ENCODE measurements around the gene GBP2.
"Not testable (repeated sequence)": the region's sequence is repeated elsewhere in the genome, so short reads cannot be mapped to it uniquely, and the experiment has no call there.

The GBP2 gene

DNA sequence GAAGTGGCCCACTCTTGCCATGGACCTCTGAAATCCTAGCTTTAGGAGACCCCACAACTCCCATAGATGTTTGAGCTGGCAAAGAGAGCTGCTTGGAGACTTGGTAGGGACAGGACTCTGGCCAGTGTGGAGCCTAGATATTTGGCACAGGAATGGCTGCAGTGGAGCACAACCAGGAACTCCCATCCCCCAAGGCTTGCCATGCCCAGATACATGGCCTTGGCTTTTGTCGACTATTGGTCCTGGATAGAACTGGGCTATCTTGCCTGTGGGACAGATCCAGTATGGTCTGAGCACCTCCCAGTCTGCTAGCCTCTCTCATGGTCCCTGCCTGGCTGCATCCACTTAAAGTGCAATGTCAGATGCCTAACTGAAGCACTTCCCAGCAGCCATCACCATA lies 7.8 kb upstream of the GBP2 start (continued):
- TF ChIP-seq PATZ1 (CRISPR knock-in tag; IDR thresholded peaks at IDR 0.05; ENCODE audit: borderline replicate concordance) (no peak), SNAI2 (CRISPR knock-in tag; IDR thresholded peaks at IDR 0.05) (no peak), CSDC2 (CRISPR knock-in tag; IDR thresholded peaks at IDR 0.05) (no peak), ZC3H10 (CRISPR knock-in tag; IDR thresholded peaks at IDR 0.05) (no peak), ARNTL (CRISPR knock-in tag; IDR thresholded peaks at IDR 0.05; ENCODE audit: borderline replicate concordance, low read depth) (no peak), ZNF70 (CRISPR knock-in tag; IDR thresholded peaks at IDR 0.05) (no peak), BACH2 (CRISPR knock-in tag; IDR thresholded peaks at IDR 0.05; ENCODE audit: borderline replicate concordance) (no peak)

GRCh38 chr1:89130716-89131115 lies 4.8 kb upstream of the GBP2 start:
- no peak for ATAC-seq
- TF ChIP-seq, protein P1, sequence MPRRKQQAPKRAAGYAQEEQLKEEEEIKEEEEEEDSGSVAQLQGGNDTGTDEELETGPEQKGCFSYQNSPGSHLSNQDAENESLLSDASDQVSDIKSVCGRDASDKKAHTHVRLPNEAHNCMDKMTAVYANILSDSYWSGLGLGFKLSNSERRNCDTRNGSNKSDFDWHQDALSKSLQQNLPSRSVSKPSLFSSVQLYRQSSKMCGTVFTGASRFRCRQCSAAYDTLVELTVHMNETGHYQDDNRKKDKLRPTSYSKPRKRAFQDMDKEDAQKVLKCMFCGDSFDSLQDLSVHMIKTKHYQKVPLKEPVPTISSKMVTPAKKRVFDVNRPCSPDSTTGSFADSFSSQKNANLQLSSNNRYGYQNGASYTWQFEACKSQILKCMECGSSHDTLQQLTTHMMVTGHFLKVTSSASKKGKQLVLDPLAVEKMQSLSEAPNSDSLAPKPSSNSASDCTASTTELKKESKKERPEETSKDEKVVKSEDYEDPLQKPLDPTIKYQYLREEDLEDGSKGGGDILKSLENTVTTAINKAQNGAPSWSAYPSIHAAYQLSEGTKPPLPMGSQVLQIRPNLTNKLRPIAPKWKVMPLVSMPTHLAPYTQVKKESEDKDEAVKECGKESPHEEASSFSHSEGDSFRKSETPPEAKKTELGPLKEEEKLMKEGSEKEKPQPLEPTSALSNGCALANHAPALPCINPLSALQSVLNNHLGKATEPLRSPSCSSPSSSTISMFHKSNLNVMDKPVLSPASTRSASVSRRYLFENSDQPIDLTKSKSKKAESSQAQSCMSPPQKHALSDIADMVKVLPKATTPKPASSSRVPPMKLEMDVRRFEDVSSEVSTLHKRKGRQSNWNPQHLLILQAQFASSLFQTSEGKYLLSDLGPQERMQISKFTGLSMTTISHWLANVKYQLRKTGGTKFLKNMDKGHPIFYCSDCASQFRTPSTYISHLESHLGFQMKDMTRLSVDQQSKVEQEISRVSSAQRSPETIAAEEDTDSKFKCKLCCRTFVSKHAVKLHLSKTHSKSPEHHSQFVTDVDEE (CRISPR knock-in tag; IDR thresholded peaks at IDR 0.05), result no peak
- TF ChIP-seq TCF4 (CRISPR knock-in tag; IDR thresholded peaks at IDR 0.05; ENCODE audit: borderline replicate concordance), result no peak
- no peak for TF ChIP-seq OSR1 (CRISPR knock-in tag; IDR thresholded peaks at IDR 0.05)
- no peak for TF ChIP-seq ZNF8 (CRISPR knock-in tag; IDR thresholded peaks at IDR 0.05)
- peak; percentile 40; the same call in 1 of the 2 replicates for TF ChIP-seq ISL1 (CRISPR knock-in tag; IDR thresholded peaks at IDR 0.05)
- TF ChIP-seq TOX (CRISPR knock-in tag; IDR thresholded peaks at IDR 0.05; ENCODE audit: borderline replicate concordance), result no peak
- no peak for TF ChIP-seq RARB (CRISPR knock-in tag; IDR thresholded peaks at IDR 0.05)
- no peak for TF ChIP-seq POU6F1 (CRISPR knock-in tag; IDR thresholded peaks at IDR 0.05; ENCODE audit: borderline replicate concordance, low read depth)

- TF ChIP-seq OSR1 (CRISPR knock-in tag; IDR thresholded peaks at IDR 0.05) (no peak), ESRRG (CRISPR knock-in tag; IDR thresholded peaks at IDR 0.05) (no peak), PATZ1 (CRISPR knock-in tag; IDR thresholded peaks at IDR 0.05; ENCODE audit: borderline replicate concordance) (no peak), ZC3H10 (CRISPR knock-in tag; IDR thresholded peaks at IDR 0.05) (no peak), ZFP30 (CRISPR knock-in tag; IDR thresholded peaks at IDR 0.05) (no peak)
- TF ChIP-seq, protein P2, sequence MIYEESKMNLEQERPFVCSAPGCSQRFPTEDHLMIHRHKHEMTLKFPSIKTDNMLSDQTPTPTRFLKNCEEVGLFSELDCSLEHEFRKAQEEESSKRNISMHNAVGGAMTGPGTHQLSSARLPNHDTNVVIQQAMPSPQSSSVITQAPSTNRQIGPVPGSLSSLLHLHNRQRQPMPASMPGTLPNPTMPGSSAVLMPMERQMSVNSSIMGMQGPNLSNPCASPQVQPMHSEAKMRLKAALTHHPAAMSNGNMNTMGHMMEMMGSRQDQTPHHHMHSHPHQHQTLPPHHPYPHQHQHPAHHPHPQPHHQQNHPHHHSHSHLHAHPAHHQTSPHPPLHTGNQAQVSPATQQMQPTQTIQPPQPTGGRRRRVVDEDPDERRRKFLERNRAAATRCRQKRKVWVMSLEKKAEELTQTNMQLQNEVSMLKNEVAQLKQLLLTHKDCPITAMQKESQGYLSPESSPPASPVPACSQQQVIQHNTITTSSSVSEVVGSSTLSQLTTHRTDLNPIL (CRISPR knock-in tag; IDR thresholded peaks at IDR 0.05; ENCODE audit: low read depth), result no peak
- ATAC-seq, result no peak
Observed at GRCh38 chr1:89129911-89130310, 4.0 kb upstream of the GBP2 start.

DNA sequence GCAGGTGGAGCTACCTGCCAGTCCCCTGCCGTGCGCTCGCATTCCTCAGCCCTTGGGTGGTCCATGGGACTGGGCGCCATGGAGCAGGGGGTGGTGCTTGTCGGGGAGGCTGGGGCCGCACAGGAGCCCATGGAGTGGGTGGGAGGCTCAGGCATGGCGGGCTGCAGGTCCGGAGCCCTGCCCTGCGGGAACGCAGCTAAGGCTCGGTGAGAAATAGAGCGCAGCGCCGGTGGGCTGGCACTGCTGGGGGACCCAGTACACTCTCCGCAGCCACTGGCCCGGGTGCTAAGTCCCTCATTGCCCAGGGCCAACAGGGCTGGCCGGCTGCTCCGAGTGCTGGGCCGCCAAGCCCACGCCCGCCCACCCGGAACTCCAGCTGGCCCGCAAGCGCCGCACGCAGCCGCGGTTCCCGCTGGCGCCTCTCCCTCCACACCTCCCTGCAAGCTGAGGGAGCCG lies 2.1 kb upstream of the GBP2 start:
- ATAC-seq, result not testable (repeated sequence)

GRCh38 chr1:89126602-89127565 lies 970 bp upstream of the GBP2 start:
- not testable (repeated sequence) for ATAC-seq

Data from SK-N-SH treated with all-trans-retinoic acid at 6 μM for 48 hours (cell line).